OCI-M1 (cell line): ENCODE results near the gene ATP6V1B1.
"Not testable (repeated sequence)": the region's sequence is repeated elsewhere in the genome, so short reads cannot be mapped to it uniquely, and the experiment has no call there.

Source experiments
- DNase-seq: peaks from one replicate; lab custom pipeline; 2025; lab: John Stamatoyannopoulos, UW

ATP6V1B1 gene

DNA sequence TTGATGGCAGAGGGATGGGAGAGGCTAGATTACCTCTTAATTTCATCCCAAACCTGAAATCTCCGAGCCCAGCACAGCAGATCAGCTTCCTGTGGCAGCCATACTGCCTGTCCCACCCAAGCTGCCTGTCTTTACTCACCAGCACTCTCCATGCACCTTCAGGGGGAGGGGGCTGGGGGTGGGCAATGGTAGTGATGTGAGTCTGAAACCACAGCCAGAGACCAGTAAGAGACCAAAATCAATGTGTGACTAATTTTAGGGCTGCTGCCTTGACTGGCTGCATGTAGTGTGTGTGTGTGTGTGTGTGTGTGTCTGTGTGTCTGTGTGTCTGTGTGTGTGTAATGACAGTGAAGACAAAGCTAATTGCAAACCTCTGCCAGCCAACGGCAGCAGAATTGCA, 70.6 kb downstream of the ATP6V1B1 start:
- DNase-seq = no peak

DNA sequence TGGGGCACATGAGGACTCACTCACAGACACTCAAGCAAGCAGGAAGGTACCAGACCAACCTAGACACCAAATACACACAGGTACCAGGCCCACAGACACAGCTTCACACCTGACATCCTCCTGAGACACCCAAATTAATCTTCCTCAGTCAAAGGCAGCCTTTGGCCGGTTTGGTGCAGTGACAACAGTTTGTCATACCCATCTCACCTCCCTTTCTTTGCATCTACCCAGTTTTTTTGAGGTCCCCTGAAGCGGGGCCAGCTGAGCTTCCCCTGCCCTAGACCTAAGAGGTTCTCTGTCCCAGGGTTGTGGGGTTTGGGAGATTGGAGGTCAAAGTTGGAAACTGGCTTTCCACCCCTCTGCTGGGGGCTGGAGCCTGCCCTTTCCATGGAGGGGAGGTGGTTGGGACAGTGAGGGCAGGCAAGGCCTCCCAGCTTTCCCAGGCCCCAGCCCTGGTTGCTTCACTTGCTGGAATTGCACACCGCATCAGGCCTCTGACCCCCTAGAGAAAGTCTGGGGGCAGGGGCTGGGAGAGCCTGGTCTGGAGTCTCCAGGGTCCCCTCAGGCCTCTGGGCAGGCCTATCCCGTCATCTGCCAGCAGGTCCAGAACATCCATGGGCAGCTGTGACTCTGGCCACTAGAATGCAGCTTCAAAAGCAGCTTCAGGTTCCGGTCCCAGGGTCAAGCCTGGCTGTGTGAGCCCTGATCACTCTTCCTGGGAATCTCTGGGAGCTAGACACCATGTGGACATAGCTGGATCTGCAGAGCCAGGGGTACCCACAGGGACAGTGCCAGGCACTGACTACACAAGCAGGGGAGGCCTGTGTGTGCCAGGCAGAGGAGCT, 71.5 kb downstream of the ATP6V1B1 start:
- DNase-seq = no peak

DNA sequence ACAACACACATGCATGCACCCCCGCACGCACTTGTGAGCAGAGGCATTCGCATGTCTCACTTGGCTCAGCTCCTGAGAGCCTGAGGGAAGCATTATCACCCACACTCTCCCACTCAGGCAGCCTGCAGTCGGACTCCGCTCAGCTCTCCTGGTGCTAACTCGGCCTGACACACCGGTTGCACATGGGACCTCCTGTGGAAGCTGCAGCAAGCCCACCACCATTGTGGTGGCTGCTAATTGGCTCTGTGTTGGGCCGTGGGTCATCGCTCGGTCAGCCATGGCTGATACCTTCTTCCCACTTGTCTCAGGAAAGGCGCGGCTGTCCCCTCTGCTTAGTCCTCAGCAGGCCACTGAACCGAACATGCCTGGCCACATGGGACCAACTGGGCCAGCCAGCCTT, 72.6 kb downstream of the ATP6V1B1 start:
- no peak for DNase-seq

DNA sequence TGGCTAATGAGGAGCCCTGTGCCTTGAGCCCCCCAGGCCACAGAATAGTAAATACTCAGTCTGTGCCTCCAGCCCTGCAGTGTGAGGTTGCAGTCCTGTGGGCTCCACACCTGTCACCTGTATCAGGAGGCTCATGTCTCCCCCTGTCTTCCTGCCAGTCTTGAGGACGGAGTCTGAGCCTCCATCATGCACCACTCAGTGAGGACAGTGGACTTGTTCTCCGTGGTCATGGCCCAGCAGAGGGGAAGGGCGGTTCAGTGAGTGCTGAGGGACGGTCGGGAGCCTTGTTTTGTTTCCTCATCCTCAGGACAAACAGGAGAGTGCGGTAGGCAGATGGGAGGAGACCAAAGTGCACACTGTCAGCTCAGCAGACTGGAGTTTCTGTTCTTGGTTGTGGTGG, 76.1 kb downstream of the ATP6V1B1 start:
- not testable (repeated sequence) for DNase-seq
